HG03066 (cell line): ENCODE results near the gene RGN.
A peak's percentile ranks its signal among the peaks of the same experiment; 100 is the strongest.
"Not testable (repeated sequence)": the region's sequence is repeated elsewhere in the genome, so short reads cannot be mapped to it uniquely, and the experiment has no call there.

Experiments used
- ATAC-seq: cut with Tn5 transposase; IDR thresholded peaks from one replicate; pipeline ENCODE4 v1.9.1; 2021; ENCODE audit warnings: low read depth; ENCODE audit not compliant: unreplicated experiment

The RGN gene

DNA sequence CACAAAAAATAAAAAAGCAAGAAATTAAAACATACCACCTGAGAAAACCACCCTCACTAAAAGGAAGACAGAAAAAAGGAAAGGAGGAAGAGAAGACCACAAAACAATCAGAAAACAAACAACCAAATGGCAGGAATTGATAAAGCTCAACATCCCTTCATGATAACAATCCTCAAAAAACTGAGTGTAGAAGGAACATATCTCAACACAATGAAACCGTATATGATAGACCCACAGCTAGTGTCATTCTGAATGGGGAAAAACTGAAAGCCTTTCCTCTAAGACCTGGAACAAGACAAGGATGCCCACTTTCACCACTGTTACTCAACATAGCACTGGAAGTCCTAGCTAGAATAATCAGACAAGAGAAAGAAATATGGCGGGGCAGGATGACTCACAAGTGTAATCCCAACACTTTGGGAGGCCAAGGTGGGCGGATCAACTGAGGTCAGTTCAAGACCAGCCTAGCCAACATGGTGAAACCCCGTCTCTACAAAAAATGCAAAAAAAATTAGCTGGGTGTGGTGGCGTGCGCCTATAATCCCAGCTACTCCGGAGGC, 38.4 kb downstream of the RGN start:
- ATAC-seq: not testable (repeated sequence)

GRCh38 chrX:47124466-47124865, 46.2 kb downstream of the RGN start:
- ATAC-seq: not testable (repeated sequence)

- peak; percentile 98 for ATAC-seq
These were observed 51.1 kb downstream of the RGN start for GRCh38 chrX:47129157-47129898.

GRCh38 chrX:47129899-47130358, 51.7 kb downstream of the RGN start:
- no peak for ATAC-seq

GRCh38 chrX:47133493-47133892, 55.2 kb downstream of the RGN start:
- ATAC-seq: no peak

GRCh38 chrX:47135650-47136049, 57.4 kb downstream of the RGN start:
- not testable (repeated sequence) for ATAC-seq

DNA sequence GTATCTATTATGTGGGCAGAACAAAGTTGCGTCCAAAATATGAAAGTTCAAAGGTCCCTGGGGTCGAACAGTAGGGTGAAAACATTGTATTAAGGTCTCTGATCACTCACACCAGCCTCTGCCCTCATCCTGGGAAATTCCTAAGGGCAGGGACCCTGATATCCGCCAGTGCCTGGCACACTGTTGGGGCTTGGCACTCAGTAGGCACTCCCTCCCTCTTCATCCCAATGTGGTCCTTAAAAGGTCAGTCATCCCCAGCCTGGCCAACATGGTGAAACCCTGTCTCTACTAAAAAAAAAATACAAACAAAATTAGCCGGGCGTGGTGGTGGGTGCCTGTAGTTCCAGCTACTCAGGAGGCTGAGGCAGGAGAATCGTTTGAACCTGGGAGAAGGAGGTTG, 59.9 kb downstream of the RGN start:
- ATAC-seq: no peak
